Osteocyte (in vitro differentiated cells): ENCODE measurements around the gene AFDN. TPM values are rescaled to one million over a fixed set of nuclear protein-coding genes. Genes with fewer than 3 reads are reported as not detected.

Experiments used
- DNase-seq: peaks from one replicate; pipeline ENCODE4 v3.0.0; 2021; ENCODE audit warnings: mixed read lengths; ENCODE audit not compliant: unreplicated experiment; ENCODE audit errors: extremely low spot score
- H3K27ac Mint-ChIP-seq: one replicate; pipeline ENCODE4 v1.8.0; 2021; ENCODE audit warnings: mild to moderate bottlenecking, mixed read lengths; ENCODE audit not compliant: unreplicated experiment
- H3K27me3 Mint-ChIP-seq: one replicate; pipeline ENCODE4 v1.8.0; 2021; ENCODE audit warnings: mixed read lengths; ENCODE audit not compliant: unreplicated experiment
- H3K36me3 Mint-ChIP-seq: one replicate; pipeline ENCODE4 v1.8.0; 2021; ENCODE audit warnings: mixed read lengths; ENCODE audit not compliant: unreplicated experiment
- H3K4me1 Mint-ChIP-seq: one replicate; pipeline ENCODE4 v1.8.0; 2021; ENCODE audit warnings: mixed read lengths; ENCODE audit not compliant: unreplicated experiment
- H3K4me3 Mint-ChIP-seq: one replicate; pipeline ENCODE4 v1.8.0; 2021; ENCODE audit warnings: mild to moderate bottlenecking, moderate library complexity, mixed read lengths; ENCODE audit not compliant: unreplicated experiment
- H3K9me3 Mint-ChIP-seq: one replicate; pipeline ENCODE4 v1.8.0; 2021; ENCODE audit warnings: mixed read lengths; ENCODE audit not compliant: unreplicated experiment
- total RNA-seq: library from RNA; stranded (reverse); gene quantifications from 2 replicates; pipeline ENCODE4 v1.2.1, GENCODE V29; 2021
- TF ChIP-seq, protein P1 (sequence below): fragments of 200-600 bp; sonication (generic); IDR thresholded peaks from 2 replicates; pipeline ENCODE4 v1.5.0; 2021; ENCODE audit warnings: antibody characterized with exemption, mild to moderate bottlenecking, moderate library complexity

Gene AFDN
- total RNA-seq, 1 donor from 2014 or later: 67.3 TPM

GRCh38 chr6:167799033-167799821, 27.5 kb upstream of the AFDN start:
- H3K9me3 Mint-ChIP-seq: no peaks in the 10 kb centered on the region
- DNase-seq: peak; percentile 74
- H3K4me1 Mint-ChIP-seq: no peaks in the 10 kb centered on the region
- H3K4me3 Mint-ChIP-seq: no peak overlapping the region
- peak overlapping the region; percentile 29 for H3K27ac Mint-ChIP-seq
- H3K36me3 Mint-ChIP-seq: no peaks in the 10 kb centered on the region
- peaks cover 36% of the 10 kb centered on the region for H3K27me3 Mint-ChIP-seq
- TF ChIP-seq, protein P1, sequence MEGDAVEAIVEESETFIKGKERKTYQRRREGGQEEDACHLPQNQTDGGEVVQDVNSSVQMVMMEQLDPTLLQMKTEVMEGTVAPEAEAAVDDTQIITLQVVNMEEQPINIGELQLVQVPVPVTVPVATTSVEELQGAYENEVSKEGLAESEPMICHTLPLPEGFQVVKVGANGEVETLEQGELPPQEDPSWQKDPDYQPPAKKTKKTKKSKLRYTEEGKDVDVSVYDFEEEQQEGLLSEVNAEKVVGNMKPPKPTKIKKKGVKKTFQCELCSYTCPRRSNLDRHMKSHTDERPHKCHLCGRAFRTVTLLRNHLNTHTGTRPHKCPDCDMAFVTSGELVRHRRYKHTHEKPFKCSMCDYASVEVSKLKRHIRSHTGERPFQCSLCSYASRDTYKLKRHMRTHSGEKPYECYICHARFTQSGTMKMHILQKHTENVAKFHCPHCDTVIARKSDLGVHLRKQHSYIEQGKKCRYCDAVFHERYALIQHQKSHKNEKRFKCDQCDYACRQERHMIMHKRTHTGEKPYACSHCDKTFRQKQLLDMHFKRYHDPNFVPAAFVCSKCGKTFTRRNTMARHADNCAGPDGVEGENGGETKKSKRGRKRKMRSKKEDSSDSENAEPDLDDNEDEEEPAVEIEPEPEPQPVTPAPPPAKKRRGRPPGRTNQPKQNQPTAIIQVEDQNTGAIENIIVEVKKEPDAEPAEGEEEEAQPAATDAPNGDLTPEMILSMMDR: no peak

- TF ChIP-seq, protein P1: no peak
- H3K9me3 Mint-ChIP-seq: no peaks in the 10 kb centered on the region
- H3K27ac Mint-ChIP-seq: no peak overlapping the region
- peaks cover 31% of the 10 kb centered on the region for H3K27me3 Mint-ChIP-seq
- DNase-seq: peak; percentile 53
- no peak overlapping the region for H3K4me3 Mint-ChIP-seq
- H3K36me3 Mint-ChIP-seq: no peaks in the 10 kb centered on the region
- H3K4me1 Mint-ChIP-seq: no peaks in the 10 kb centered on the region
These were observed 26.2 kb upstream of the AFDN start for GRCh38 chr6:167800549-167800948.

DNA sequence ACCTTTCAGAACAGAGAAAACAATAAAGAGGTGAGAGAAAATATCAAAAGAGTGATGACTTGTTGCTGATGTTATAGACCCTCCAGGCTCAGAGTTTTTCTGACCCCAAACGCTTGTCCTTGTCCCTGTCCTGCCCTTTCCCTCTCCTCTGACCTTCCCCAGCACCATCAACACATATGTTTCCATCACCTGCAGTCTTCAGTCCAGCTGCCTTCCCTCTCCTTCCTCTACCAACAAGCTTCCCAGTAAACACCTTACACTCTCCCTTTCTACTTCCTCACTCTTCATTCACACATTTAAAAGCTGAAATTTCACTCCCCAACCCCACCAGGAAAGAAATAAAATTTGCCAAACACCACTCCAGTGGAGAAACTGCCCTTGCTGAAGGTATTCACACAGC, 25.4 kb upstream of the AFDN start:
- TF ChIP-seq, protein P1: no peak
- H3K36me3 Mint-ChIP-seq: no peaks in the 10 kb centered on the region
- no peak overlapping the region for H3K4me3 Mint-ChIP-seq

GRCh38 chr6:167802339-167802738, 24.4 kb upstream of the AFDN start:
- Mint-ChIP-seq H3K27ac (no peak overlapping the region), H3K4me1 (no peaks in the 10 kb centered on the region), H3K36me3 (no peaks in the 10 kb centered on the region), H3K9me3 (no peaks in the 10 kb centered on the region), H3K4me3 (no peak overlapping the region), H3K27me3 (peaks cover 34% of the 10 kb centered on the region)
- peak; percentile 67 for DNase-seq
- TF ChIP-seq, protein P1: no peak

More for the DNA sequence above, 25.4 kb upstream of the AFDN start:
- H3K27me3 Mint-ChIP-seq: peaks cover 31% of the 10 kb centered on the region
- no peaks in the 10 kb centered on the region for H3K4me1 Mint-ChIP-seq
- DNase-seq: no peak
- no peaks in the 10 kb centered on the region for H3K9me3 Mint-ChIP-seq
- no peak overlapping the region for H3K27ac Mint-ChIP-seq

DNA sequence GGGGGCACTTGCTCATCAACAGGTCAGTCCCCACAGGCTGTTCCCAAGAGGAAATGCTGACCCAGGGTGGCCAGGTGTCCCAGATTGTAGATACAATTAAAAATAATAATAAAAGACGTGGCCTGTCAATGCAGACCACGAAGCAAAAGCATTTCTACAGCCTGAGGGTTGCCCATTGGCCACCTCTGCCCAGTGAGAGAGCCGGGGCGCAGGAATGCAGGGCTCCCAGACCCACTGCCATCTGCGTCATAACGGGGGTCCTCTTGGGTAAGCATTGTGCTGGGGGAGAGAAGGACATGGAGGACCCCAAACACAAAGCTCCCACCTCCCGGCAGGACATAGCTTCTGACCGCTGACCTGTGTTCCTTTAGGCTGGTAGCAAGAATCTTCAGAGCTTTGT, 22.9 kb upstream of the AFDN start:
- Mint-ChIP-seq H3K4me1 (no peaks in the 10 kb centered on the region), H3K36me3 (no peaks in the 10 kb centered on the region)

More for the DNA sequence above, 22.9 kb upstream of the AFDN start:
- peak; percentile 42 for DNase-seq
- no peak overlapping the region for H3K27ac Mint-ChIP-seq
- peaks cover 32% of the 10 kb centered on the region for H3K27me3 Mint-ChIP-seq
- H3K9me3 Mint-ChIP-seq: no peaks in the 10 kb centered on the region
- no peak overlapping the region for H3K4me3 Mint-ChIP-seq
- TF ChIP-seq, protein P1: no peak
